IPS-11a (cell line): Measurements from ENCODE around the gene ELOB.
A peak's percentile ranks its signal among the peaks of the same experiment; 100 is the strongest.

Experiments used
- H3K4me3 ChIP-seq: one replicate; pipeline ENCODE4 v1.5.1; 2013; ENCODE audit warnings: low read depth, low read length, control low read depth

Gene ELOB

DNA sequence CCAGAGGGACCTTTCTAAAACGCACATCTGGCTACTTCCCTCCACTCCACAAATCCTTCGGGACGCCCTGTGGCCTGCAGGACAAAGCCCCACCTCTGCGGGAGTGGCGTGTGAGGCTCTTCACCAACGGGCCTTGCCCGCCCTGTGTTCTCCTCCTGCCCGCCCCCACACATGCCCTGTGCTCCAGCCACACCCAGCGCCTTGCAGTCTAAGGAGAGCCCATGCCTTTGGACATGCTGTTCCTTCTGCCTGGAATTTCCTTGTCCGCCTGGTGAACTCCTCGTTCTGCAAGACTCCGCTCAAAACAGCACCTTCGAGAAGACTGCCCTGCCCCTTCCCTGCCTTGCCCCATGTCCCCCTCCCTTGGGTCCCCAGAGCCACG lies 7.4 kb downstream of the ELOB start:
- H3K4me3 ChIP-seq, result no peak overlapping the region

- no peak overlapping the region for H3K4me3 ChIP-seq
Measured at GRCh38 chr16:2769100-2769529, 8.0 kb downstream of the ELOB start.

GRCh38 chr16:2768403-2769089 lies 8.5 kb downstream of the ELOB start:
- no peak overlapping the region for H3K4me3 ChIP-seq

DNA sequence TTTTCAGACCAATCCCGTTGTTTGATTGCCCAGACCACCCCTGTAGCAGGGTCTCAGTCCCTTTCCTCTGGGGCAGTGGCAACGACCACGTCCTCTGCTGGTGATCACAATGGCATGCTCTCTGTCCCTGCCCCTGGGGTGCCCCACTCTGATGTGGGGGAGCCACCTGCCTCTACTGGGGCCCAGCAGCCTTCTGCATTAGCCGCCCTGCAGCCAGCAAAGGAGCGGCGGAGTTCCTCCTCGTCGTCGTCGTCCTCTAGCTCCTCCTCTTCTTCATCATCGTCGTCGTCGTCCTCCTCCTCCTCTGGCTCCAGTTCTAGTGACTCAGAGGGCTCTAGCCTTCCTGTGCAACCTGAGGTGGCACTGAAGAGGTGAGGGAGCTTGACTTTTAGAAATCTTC lies 9.2 kb downstream of the ELOB start:
- H3K4me3 ChIP-seq, result no peak overlapping the region

GRCh38 chr16:2767140-2767731 lies 9.8 kb downstream of the ELOB start:
- no peak overlapping the region for H3K4me3 ChIP-seq

- H3K4me3 ChIP-seq, result no peak overlapping the region
Measured at GRCh38 chr16:2766430-2767139, 10.5 kb downstream of the ELOB start.

GRCh38 chr16:2765462-2766404 lies 11.3 kb downstream of the ELOB start:
- no peak overlapping the region for H3K4me3 ChIP-seq

DNA sequence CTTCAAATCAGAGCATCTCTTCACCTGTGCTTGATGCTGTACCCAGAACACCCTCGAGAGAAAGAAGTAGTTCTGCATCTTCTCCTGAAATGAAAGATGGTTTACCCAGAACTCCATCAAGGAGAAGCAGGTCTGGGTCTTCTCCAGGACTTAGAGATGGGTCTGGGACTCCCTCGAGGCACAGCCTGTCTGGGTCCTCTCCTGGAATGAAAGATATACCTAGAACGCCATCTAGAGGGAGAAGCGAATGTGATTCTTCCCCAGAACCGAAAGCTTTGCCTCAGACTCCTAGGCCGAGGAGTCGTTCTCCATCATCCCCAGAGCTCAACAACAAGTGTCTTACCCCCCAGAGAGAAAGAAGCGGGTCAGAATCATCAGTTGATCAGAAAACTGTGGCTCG lies 12.4 kb downstream of the ELOB start:
- H3K4me3 ChIP-seq, result no peak overlapping the region

DNA sequence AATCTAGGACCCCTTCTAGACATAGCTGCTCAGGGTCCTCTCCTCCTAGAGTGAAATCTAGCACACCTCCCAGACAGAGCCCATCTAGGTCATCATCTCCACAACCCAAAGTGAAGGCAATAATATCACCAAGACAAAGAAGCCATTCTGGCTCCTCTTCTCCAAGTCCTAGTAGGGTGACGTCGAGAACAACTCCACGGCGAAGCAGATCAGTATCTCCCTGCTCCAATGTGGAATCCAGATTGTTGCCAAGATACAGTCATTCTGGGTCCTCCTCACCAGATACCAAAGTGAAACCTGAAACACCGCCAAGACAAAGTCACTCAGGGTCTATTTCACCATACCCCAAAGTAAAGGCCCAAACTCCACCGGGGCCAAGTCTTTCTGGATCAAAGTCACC lies 13.9 kb downstream of the ELOB start:
- no peak overlapping the region for H3K4me3 ChIP-seq

- H3K4me3 ChIP-seq, result no peak overlapping the region
Measured at GRCh38 chr16:2762711-2763110, 14.4 kb downstream of the ELOB start.

GRCh38 chr16:2761886-2762583 lies 15.0 kb downstream of the ELOB start:
- H3K4me3 ChIP-seq, result no peak overlapping the region

DNA sequence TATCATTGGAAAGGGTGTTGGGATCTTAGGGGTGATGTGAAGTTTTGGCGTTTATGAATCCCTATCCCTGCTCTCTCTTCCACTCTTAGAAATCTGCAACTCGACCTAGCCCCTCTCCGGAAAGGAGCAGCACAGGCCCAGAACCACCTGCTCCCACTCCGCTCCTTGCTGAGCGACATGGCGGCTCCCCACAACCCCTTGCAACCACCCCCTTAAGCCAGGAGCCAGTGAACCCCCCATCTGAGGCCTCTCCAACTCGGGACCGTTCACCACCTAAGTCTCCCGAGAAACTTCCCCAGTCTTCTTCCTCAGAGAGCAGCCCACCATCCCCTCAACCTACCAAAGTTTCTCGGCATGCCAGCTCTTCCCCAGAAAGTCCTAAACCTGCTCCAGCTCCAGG lies 15.6 kb downstream of the ELOB start:
- no peak overlapping the region for H3K4me3 ChIP-seq

DNA sequence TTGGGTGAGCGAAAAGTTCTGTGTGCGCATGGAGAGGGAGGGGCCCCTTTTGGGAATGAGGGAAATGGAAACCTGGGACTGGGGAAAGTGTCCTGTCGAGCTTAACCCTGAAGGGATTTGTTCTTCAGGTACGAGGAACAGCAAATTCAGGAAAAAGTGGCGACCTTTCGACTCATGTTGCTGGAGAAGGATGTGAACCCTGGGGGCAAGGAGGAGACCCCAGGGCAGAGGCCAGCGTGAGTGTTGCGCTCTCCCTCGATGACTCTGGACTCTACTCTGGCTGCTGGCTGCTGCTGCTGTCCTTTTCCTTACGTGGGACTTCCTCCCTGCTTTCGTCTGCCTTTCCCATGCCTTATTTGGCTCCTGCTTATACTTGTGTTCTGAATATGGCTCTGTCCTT lies 19.7 kb downstream of the ELOB start:
- H3K4me3 ChIP-seq, result no peak overlapping the region

GRCh38 chr16:2756288-2757015 lies 20.6 kb downstream of the ELOB start:
- no peak overlapping the region for H3K4me3 ChIP-seq

DNA sequence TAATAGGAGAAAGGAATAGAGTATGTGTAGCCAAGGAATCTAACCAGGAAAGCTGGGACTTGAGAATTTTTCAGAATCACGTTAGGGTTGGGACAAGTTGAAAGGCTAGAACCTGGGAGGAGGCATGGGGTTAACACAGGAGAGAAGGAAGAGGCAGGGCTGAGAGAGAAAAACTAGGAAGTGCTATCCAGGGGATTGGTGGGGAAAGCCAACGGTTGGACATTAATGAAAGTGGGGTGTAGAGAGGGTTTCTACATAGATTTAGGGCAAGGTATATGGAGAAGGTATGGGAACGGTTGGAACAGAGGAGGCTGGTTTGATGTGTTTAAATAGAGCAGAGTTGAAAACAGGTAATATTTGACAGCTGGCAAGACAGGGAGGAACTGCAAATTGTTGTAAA lies 21.9 kb downstream of the ELOB start:
- H3K4me3 ChIP-seq, result no peak overlapping the region

DNA sequence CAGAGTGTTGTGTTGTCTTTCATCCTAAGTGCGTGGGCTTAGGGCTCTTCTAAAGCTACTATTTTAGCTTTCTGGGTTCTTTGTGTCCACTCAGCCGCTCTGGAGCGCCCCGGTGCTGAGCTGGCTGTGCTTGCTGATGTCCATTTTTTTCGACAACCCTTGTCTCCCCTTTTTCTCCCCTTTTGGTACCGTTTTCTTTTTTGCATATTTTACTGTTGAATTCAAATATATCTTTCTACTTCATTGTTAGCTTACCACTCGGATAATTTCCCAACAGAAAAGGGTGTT lies 23.4 kb downstream of the ELOB start:
- H3K4me3 ChIP-seq, result peak overlapping the region; percentile 96

GRCh38 chr16:2752850-2753732 lies 24.0 kb downstream of the ELOB start:
- H3K4me3 ChIP-seq, result peak overlapping the region; percentile 96

DNA sequence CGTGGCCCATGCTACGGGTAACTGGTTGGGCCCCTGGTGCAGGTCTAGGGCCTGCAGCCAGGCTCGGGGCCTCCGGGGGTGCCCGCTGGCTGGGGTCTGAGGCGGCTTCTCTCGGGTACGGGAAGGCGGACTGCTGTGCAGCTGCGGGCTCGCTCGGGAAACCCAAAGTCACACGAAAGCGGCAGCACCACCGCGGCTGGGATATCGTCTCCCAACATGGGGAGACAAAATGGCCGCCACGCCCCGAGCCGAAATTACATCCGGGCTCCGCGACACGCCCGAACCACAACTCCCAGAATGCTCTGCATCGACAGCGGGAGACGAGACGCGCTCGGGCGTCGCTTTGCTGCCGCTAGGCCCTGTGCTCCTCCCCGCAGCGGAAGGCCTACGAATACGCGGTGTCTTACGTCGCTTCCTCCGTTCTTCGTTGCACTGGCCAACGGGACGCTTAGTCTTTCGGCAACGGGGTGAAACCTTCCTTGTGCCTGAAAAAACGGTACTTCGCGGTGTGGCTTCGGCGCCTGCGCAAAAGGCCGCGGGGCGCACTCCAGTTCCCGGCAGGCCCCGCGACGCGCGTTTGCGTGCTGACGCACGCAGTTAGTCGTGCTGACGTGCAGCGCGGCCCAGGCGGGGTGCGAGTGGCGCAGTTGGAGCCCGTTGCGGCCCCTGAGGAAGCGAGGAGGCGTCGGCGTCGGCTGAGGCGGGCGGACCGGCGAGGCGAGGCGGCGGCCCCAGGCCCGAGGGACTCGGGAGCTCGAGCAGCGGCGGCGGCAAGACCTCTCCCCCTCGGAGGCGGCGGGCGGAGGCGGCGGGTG lies 24.8 kb downstream of the ELOB start, which contains the start of gene SRRM2:
TSS of gene SRRM2 (plus strand) at position 604 of the 815 bp plus-strand sequence. CDS start 3,727 bp downstream, outside the sequence.
- peak within 1 kb of the TSS; percentile 96 for H3K4me3 ChIP-seq
